HG03139 (cell line): Measurements from ENCODE around the gene DDX31.

ENCODE experiments used
- ATAC-seq: cut with Tn5 transposase; IDR thresholded peaks from one replicate; pipeline ENCODE4 v1.9.1; 2021; ENCODE audit not compliant: unreplicated experiment

Gene DDX31

DNA sequence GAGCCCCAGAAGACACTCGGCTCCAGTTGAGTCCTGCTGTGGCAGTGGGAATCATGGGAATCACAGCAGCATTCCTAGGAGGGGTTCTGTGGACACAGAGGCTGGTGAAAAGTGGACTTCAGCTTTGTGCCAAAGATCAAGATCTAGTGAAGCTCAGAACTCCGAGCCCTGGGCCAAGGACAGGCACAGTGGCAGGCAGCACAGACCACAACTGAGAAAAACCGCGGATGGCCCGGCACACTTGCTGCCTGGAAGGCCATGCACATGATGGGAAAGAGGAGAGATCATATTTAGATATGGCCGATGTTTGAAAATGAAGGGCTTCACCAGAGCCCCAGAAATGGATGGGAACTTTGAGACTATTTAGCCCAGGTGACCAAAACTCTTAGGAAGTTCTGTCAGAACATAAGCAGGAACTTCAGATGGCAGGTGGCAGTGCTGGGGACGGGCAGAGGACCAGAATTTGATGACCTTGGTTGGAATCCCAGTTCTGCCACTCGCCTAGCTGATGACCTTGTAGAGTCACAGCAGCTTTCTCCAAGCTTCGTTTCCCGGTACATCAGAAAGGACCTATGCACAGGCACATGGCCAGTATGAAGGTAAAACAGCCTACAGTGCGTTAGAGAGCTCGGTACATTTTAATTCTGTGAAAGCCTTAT is 69.3 kb downstream of the DDX31 start:
- no peak for ATAC-seq

GRCh38 chr9:132597073-132597775 is 72.6 kb downstream of the DDX31 start:
- ATAC-seq: no peak

- ATAC-seq: no peak
Observed at GRCh38 chr9:132596200-132596599, 73.6 kb downstream of the DDX31 start.

- ATAC-seq: no peak
Observed at GRCh38 chr9:132595319-132595718, 74.5 kb downstream of the DDX31 start.

- ATAC-seq: no peak
Observed at GRCh38 chr9:132594412-132594811, 75.4 kb downstream of the DDX31 start.

- no peak for ATAC-seq
Observed at GRCh38 chr9:132592451-132592850, 77.3 kb downstream of the DDX31 start.

GRCh38 chr9:132591751-132592314 is 78.0 kb downstream of the DDX31 start:
- ATAC-seq: no peak

- ATAC-seq: no peak
Observed at GRCh38 chr9:132591244-132591643, 78.5 kb downstream of the DDX31 start.

GRCh38 chr9:132590318-132591182 is 79.2 kb downstream of the DDX31 start:
- ATAC-seq: no peak

DNA sequence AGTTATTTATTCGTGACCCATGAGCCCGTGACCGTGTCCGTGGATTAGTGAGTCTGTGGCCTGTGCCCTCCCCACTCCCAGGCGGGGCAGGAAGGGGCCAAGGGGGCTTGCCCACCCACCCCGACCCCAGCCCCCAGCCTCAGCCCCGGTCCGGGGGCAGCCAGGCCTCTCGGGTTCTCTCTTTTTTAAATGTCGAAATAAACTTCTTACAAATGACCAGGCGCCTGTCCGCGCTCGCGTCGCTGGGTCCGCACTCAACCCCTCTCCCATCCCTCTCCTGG is 79.8 kb downstream of the DDX31 start:
- no peak for ATAC-seq

- no peak for ATAC-seq
Observed at GRCh38 chr9:132589148-132590036, 80.4 kb downstream of the DDX31 start.

DNA sequence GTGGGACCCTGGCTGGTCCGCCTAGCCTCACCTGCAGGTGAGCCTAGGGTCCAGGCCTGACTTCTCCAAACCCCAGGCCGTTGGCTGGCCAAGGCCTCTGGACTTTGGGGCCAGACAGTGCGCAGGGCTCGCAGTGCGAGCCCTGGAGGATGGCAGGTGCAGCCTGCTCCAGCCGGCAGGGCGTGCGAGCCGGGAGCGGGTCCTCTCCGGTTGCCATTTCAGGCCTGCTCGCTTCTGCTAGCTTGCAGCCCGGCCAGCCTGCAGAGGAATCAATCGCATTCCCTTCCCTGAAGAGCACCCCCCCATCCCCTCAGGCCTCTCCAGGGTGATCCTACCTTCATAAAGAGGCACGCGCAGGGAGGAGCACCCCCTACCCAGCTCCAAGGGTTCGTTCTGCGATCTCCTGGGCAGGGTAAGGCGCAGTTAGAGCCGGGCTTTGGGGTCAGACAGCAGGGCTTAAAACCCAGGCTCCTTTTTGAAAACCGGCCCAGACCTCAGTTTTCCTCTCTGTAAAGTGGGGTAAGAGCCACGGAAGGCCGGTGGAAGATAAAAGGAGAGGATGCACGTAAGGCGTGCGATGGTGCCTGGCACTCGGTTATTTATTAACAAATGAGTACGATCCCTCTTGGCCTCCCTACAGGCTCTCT is 81.2 kb downstream of the DDX31 start:
- no peak for ATAC-seq

DNA sequence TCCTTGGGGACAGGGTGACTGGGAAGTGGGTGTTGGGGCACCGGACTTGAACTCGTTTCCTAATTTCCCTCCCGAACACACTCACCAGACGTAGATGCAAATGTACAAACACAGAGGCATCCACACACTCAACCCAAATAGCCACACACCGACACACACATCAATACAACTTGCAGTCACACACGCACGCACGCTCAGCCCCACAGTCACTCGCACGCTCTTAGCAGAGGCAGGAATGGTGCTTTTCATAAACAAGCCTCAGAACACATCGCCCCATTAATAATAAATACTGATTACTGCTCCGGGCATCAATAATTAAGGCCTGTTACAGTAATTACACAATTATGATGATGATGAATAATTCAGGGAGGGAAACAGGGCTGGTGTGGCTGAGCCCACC is 81.7 kb downstream of the DDX31 start:
- no peak for ATAC-seq

GRCh38 chr9:132587592-132587955 is 82.2 kb downstream of the DDX31 start:
- no peak for ATAC-seq

GRCh38 chr9:132586830-132587591 is 82.8 kb downstream of the DDX31 start:
- no peak for ATAC-seq

- ATAC-seq: no peak
Observed at GRCh38 chr9:132585954-132586829, 83.6 kb downstream of the DDX31 start.

DNA sequence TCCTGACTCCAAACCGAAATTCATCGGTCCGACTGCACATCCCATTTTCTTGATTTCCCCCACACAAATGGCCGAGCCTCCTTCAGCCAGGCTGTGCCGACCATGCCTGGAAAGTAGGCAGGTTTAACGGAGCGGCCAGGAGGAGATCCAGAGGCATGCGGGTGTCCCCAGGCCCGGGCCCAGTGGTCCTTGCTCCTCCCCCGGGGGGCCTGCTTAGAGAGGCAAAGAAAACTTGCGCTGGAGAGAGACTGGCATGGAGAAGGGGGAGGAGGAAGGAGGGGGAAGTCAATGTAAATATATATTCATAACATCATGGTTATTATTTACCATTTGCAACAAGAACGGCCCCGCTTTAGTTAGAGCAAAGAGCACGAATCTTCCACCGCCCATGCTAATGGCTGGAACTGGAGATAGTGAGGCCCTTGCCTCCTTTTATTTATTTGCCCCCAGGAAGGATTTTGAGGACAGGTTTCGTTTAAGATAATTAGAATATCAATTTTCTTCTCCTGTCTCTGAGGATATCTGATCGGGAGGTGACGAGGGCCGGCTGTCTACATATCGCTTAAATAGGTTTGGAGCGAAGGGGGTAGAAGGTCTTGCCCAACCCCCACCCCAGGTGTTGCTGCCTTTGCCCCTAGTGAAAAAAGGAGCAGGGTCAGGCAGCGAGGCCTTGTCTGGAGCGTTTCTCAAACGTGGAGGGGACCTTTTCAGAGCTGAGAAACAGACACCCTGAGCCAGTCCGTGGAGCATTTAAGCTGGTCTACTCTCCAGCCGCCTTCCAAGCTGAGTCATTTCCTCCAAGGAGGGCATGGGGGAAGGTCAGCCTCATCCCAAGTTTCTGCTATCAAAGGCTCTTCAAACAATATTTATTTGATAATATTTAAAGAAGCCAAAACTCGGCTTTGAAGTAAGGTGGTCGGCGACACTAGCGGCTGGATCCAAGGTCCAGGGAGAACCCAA is 84.9 kb downstream of the DDX31 start:
- no peak for ATAC-seq
